NCI-H82 (cell line): ENCODE data around the gene VAV2.

Experiments used
- DNase-seq: peaks from one replicate; lab custom pipeline; 2025; lab: John Stamatoyannopoulos, UW

The VAV2 gene

GRCh38 chr9:133916159-133916541 is 76.0 kb downstream of the VAV2 start:
- no peak for DNase-seq

DNA sequence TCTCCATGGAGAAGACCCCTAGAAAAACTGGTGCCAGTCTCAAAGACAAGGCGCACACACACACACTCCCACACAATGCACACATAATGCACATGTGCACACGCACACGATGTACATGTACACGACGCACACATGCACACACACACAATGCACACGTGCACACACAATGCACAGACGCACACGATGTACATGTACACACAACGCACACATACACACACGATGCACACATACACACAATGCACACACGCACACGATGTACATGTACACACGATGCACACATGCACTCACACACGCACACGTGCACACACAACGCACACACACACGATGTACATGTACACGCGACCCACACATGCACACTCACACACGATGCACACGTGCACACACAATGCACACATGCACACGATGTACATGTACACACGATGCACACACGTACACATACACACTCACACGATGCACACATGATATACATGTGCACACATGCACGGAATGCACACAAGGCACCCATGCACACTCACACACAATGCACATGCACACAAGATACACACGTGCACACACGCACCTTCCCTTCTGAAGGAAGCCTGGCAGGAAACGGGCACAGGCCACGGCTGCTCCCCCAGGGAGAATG is 76.5 kb downstream of the VAV2 start:
- no peak for DNase-seq

- no peak for DNase-seq
Observed at GRCh38 chr9:133914442-133915342, 77.4 kb downstream of the VAV2 start.

DNA sequence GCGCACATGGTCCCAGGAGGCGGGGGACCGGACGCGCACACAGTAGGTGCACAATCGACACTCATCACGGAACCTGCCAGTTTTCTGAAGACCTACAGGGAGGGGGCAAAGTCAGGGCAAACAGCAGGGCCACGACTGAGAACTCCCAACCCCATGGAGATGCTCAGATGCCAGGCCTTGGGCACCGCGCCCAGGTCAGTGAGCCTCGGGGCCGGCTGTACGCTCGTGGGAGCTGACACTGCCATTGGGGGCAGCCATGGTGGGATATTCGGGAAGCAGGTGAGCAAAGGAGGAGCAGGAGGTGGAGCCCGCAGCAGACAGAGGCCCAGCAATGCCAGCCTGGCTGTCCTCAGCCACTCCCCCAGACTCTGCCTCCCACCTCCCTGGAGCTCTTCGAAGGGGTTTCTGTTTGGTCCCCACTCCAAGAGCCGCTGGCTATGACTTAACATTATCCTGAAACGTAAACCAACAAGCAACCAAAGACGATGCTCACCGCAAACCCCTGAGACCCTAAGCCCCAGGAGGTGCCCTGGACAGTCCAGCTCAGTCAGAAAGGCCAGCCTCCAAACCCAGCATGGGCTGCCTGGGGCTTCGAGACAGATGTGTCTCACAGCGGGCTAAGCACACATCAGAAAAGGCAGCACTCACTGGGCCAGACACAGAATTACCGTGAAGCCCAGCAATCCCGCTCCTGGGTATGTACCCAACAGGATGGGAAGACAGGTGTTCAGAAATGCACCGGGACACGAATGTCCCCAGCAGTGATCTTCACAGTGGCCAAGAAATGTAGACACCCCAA is 78.4 kb downstream of the VAV2 start:
- no peak for DNase-seq

DNA sequence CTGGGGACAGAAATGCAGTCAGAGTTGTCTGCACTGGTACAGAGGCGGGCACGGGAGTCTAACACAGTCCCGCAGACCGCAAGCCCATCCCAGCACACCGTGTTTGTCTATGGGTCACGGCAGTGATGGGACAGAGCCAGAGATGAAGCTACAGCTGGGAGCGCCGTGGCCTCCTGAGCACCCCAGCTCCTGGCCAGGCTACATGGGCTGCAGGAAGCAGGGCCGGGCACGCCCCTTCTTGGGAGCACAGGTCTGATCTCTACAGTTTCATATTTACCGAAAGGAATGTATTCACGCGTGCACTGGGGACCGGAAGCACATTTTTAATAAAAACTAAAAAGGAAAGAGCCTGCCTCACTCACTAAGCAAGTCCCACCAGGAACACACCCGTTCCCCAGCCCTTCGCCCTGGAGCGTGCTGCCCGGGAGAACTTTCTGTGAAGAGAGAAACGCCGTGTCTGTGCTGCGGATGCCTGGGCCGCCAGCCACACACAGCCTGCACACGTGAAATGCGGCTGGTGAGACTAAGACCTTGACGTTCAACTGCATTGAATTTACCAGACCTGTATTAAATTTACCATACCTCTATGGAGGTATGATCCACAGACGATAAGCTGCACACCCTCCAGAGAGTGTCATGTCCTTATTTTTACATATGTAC is 81.1 kb downstream of the VAV2 start:
- DNase-seq, result no peak

- DNase-seq, result peak; percentile 52
Observed at GRCh38 chr9:133906932-133907910, 84.9 kb downstream of the VAV2 start.

DNA sequence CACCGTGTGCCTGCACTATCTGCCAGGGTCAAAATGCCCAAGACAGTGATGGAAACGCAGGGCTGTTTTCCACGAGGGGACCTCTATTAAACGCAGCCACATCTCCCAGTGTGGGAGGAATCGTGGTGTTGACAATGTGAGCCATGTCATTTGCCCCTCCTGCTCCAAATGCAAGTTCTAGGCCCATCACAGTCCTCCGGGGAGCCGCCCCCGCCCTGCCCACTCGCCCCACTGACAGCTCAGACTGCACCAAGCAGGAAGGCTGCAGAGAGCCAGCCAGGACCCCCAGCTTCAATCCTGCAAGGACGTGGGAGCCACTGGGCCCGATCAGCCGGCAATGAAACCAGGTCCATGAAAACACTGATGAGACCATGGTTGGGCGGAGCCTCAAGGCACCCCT is 85.9 kb downstream of the VAV2 start:
- no peak for DNase-seq

- no peak for DNase-seq
Observed at GRCh38 chr9:133905493-133905892, 86.6 kb downstream of the VAV2 start.

- DNase-seq, result no peak
Observed at GRCh38 chr9:133904346-133905090, 87.6 kb downstream of the VAV2 start.

- DNase-seq, result no peak
Observed at GRCh38 chr9:133901184-133901835, 90.8 kb downstream of the VAV2 start.

GRCh38 chr9:133897675-133898074 is 94.4 kb downstream of the VAV2 start:
- no peak for DNase-seq

GRCh38 chr9:133896007-133896406 is 96.1 kb downstream of the VAV2 start:
- peak; percentile 70 for DNase-seq

- no peak for DNase-seq
Observed at GRCh38 chr9:133895335-133895734, 96.8 kb downstream of the VAV2 start.

- no peak for DNase-seq
Observed at GRCh38 chr9:133894377-133895321, 97.5 kb downstream of the VAV2 start.

DNA sequence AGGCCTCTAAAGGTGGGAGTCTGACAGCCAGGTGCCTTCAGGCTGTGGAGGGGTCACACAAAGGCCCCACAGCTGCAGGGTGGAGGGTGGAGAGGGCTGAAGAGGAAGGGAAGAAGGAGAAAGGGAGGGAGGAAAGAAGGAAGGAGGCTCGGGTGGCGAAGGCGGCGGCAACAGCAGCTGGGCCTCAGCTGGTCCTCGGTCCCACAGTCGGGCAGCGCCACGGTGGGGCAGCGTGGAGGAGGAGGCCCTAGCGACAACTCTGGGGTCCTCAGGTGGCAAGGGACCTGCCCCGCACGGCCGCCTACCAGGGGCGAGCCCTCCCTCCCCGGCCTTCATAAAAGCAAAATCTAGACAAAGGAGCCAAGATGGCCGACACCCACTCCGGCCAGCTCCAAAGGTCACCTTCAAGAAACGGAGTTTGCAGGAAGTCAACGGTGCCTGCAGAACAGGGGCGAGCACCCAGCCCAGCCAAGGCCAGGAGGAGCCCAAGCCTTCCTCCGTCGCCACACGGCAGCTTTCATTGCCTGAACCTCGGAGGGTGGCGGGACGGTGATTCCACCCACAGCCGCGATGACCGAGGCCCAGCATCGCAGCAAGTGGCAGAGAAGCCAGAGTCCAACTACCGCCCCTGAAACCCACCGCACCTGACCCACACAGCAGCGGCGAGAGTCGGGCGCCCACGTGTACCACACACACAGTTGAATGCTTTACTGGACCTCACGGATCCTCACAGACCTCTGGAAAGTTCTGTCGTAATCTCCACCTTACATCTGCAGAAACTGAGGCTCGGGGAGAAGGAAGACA is 98.7 kb downstream of the VAV2 start:
- no peak for DNase-seq

DNA sequence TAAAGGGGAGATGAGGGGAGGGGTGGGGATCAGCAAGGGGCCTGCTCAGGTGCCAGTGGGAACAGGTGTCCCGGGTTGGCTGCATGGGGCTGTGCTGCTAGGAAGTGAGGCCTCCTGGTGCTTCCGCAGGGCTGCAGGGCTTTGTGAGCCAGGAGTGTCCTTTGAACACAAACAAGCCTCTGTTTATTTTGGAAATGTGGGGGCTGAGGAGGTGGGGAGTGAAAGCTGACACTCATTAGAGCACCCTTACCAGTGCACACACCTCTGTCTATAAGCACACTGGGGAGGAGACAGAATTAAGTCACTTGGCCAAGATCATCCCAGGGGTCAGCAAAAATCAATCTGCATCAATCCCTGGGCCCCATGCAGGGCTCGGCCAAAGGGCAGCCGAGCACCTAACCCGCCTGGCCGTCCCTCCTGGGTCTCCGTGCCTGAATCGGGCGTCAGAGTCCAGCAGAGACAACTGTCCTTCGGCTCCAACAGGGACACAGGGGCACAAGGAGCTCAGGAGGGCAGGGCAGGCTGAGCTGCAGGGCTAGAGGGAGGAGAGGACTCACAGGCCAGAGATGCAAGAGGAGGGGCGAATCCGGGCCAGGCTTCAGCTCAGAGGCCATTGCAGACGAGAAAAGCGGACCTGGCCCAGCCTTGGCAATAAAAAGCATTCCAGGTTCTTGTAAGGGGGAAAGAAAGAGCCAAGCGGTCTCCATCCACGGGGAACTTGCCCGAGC is 99.8 kb downstream of the VAV2 start:
- DNase-seq, result no peak

DNA sequence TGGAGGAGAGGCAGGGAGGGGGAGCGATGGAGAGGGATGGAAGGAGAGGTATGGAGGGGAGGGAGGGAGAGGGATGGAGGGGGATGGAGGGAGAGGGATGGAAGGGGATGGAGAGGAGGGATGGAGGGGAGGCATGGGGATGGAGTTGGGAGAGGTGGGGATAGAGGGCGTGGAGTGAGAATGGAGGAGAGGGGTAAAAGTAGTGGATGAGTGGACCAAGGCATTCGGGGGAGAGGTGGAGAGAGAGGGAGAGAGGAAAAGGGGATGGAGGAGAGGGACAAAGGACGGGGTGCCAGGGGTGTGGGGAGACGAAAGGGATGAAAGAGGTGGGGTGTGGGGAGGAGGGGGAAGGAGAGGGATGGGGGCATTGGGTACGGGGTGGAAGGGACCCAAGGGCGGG is 100.4 kb downstream of the VAV2 start:
- no peak for DNase-seq
